ENCODE measurements around the gene OTC. TPM values are rescaled to one million over a fixed set of nuclear protein-coding genes. Genes with fewer than 3 reads are reported as not detected.

Gene OTC
- 1 to 10 TPM in 3 of 4 donors, not detected in 1; 1.8 to 5.0 (median 4.2) TPM for total RNA-seq

DNA sequence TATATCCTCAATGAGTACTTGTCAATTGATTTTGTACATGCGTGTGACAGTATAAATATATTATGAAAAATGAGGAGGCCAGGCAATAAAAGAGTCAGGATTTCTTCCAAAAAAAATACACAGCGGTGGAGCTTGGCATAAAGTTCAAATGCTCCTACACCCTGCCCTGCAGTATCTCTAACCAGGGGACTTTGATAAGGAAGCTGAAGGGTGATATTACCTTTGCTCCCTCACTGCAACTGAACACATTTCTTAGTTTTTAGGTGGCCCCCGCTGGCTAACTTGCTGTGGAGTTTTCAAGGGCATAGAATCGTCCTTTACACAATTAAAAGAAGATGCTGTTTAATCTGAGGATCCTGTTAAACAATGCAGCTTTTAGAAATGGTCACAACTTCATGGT is at the start of gene OTC:
Gene OTC, plus strand, starts transcription at position 243 of the 400 bp plus-strand sequence. Its CDS starts 93 bp downstream, at position 336.
- intact Hi-C loops (cut with DNase I; ENCODE audit: low total_unique reads) = no loop called here

DNA sequence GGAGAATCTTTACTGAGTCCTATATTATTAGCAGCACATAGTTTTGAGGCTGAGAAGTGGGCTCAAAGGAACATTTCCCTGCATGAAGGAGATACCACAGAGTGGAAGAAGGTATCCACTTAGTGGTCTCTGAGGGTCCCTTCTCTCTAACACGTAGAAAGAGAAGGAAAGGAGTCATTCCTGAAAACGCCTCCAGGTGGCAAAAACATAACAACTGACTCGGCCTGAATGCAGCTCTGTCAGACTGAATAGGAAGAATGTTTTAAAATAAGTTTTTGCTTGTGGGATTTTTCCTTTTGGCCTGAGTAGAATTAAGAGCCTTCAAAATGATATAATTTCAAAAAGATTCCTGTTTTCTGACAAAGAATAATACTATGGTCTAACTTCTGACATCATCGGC is 48.4 kb upstream of the OTC start:
- Histone ChIP-seq H3K4me1 (no peaks in the 10 kb centered on the region), H3K36me3 (no peaks in the 10 kb centered on the region), H3K27ac (no peak overlapping the region), H3K9me3 (no peaks in the 10 kb centered on the region), H3K27me3 (no peaks in the 10 kb centered on the region), H3K4me3 (no peak overlapping the region)
- intact Hi-C loops (cut with DNase I; ENCODE audit: low total_unique reads) = no loop called here
- DNase-seq = no peak
- no peak for TF ChIP-seq POLR2A (IDR thresholded peaks at IDR 0.05)
- TF ChIP-seq, protein P1, sequence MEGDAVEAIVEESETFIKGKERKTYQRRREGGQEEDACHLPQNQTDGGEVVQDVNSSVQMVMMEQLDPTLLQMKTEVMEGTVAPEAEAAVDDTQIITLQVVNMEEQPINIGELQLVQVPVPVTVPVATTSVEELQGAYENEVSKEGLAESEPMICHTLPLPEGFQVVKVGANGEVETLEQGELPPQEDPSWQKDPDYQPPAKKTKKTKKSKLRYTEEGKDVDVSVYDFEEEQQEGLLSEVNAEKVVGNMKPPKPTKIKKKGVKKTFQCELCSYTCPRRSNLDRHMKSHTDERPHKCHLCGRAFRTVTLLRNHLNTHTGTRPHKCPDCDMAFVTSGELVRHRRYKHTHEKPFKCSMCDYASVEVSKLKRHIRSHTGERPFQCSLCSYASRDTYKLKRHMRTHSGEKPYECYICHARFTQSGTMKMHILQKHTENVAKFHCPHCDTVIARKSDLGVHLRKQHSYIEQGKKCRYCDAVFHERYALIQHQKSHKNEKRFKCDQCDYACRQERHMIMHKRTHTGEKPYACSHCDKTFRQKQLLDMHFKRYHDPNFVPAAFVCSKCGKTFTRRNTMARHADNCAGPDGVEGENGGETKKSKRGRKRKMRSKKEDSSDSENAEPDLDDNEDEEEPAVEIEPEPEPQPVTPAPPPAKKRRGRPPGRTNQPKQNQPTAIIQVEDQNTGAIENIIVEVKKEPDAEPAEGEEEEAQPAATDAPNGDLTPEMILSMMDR (IDR thresholded peaks at IDR 0.05) = peak in 1 of 4 experiments; percentile 3

More for the DNA sequence above, at the start of gene OTC:
- H3K36me3 ChIP-seq = no peaks in the 10 kb centered on the region
- no peaks in the 10 kb centered on the region for H3K27me3 ChIP-seq
- H3K27ac ChIP-seq = no peak within 1 kb of the TSS
- no peaks in the 10 kb centered on the region for H3K4me1 ChIP-seq
- no peak within 1 kb of the TSS for H3K4me3 ChIP-seq
- no peak for DNase-seq
- H3K9me3 ChIP-seq = no peaks in the 10 kb centered on the region
- TF ChIP-seq POLR2A (IDR thresholded peaks at IDR 0.05) = no peak
- TF ChIP-seq, protein P1 (IDR thresholded peaks at IDR 0.05) = no peak

DNA sequence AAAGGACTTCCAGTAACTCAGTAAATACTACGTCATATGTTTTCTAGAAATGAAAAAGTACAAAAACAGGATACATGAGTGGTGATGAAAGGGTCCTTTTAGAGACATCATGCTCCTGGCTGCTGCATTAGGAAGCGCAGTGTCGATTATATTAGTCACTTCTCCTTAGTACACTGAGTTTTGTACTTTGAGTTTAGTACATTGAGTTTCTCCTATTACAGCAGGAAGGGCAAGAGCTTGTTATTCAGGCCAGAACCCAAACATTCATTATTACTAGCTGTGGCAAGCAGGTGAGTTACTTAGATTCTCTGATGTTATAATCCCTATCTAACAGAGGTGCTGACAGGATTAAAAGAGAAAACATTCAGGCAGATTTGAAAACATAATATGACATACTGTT is 46.4 kb upstream of the OTC start:
- Histone ChIP-seq H3K27me3 (no peaks in the 10 kb centered on the region), H3K4me1 (no peaks in the 10 kb centered on the region), H3K27ac (peak overlapping the region in 1 of 2 donors; percentile 65), H3K36me3 (no peaks in the 10 kb centered on the region), H3K9me3 (no peaks in the 10 kb centered on the region), H3K4me3 (no peak overlapping the region)
- TF ChIP-seq POLR2A (IDR thresholded peaks at IDR 0.05) = peak in 1 of 2 donors; percentile 10
- TF ChIP-seq, protein P1 (IDR thresholded peaks at IDR 0.05) = no peak
- DNase-seq = no peak
- intact Hi-C loops (cut with DNase I; ENCODE audit: low total_unique reads) = no loop called here

DNA sequence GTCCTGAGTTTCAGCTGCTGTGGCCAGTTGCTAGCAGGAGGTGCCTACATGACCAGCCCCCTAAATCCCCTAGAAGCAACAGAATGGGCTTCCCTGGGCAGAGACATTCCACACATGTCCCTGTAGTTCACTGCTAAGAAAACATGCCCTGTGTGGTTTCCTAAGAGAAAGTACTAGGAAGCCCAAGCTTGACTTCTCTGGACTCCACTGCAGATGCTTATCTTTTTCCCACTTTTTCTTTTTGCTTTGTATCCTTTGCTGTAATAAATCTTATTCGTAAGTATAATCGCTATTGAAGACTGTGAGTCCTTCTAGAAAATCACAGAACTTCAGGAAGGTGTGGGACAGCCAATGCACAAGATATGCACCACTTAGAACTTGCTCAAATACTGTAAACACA is 40.7 kb upstream of the OTC start:
- H3K9me3 ChIP-seq = no peaks in the 10 kb centered on the region
- intact Hi-C loops (cut with DNase I; ENCODE audit: low total_unique reads) = no loop called here
- no peak for DNase-seq
- TF ChIP-seq POLR2A (IDR thresholded peaks at IDR 0.05) = no peak
- TF ChIP-seq, protein P1 (IDR thresholded peaks at IDR 0.05) = no peak
- no peak overlapping the region for H3K27ac ChIP-seq
- no peaks in the 10 kb centered on the region for H3K27me3 ChIP-seq
- H3K4me3 ChIP-seq = no peak overlapping the region
- no peaks in the 10 kb centered on the region for H3K36me3 ChIP-seq
- H3K4me1 ChIP-seq = no peaks in the 10 kb centered on the region

DNA sequence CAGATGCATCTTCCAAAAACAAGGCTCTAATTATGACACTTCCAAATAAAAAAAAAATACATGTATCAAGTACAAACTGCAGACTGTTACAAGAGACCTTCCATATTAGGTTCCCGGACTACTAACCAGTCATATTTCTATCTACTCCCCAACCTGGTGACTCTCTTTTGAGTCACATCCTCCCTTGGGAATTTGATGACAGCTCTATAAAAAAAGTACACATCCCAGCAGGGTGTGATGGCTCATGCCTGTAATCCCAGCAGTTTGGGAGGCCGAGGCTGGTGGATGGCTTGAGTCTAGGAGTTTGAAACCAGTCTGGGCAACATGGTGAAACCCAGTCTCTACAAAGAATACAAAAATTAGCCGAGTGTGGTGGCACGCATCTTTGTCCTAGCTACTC is 40.0 kb upstream of the OTC start:
- no peaks in the 10 kb centered on the region for H3K4me1 ChIP-seq
- H3K36me3 ChIP-seq = no peaks in the 10 kb centered on the region
- H3K4me3 ChIP-seq = no peak overlapping the region
- TF ChIP-seq, protein P1 (IDR thresholded peaks at IDR 0.05) = no peak
- H3K27ac ChIP-seq = no peak overlapping the region
- no peak for DNase-seq
- intact Hi-C loops (cut with DNase I; ENCODE audit: low total_unique reads) = no loop called here
- H3K9me3 ChIP-seq = no peaks in the 10 kb centered on the region
- H3K27me3 ChIP-seq = no peaks in the 10 kb centered on the region

Data from uterus (tissue), 4 donors.